Stimulated activated CD8-positive, alpha-beta memory T cell treated with anti-CD3 and anti-CD28 coated beads, Interleukin-4, amount 100 ng/mL, for 24 hours (primary cell): ENCODE data around the gene IER5.
"Not testable (repeated sequence)": the region's sequence is repeated elsewhere in the genome, so short reads cannot be mapped to it uniquely, and the experiment has no call there.

ENCODE experiments used
- DNase-seq: peaks from one replicate; pipeline ENCODE4 v3.0.0-alpha.2; 2020; ENCODE audit warnings: low read depth

Gene IER5

GRCh38 chr1:181088079-181089016 lies at the start of gene IER5:
IER5 (plus strand) TSS chr1:181088700; CDS start chr1:181088903, 203 bp downstream.
- peak; percentile 88 for DNase-seq

DNA sequence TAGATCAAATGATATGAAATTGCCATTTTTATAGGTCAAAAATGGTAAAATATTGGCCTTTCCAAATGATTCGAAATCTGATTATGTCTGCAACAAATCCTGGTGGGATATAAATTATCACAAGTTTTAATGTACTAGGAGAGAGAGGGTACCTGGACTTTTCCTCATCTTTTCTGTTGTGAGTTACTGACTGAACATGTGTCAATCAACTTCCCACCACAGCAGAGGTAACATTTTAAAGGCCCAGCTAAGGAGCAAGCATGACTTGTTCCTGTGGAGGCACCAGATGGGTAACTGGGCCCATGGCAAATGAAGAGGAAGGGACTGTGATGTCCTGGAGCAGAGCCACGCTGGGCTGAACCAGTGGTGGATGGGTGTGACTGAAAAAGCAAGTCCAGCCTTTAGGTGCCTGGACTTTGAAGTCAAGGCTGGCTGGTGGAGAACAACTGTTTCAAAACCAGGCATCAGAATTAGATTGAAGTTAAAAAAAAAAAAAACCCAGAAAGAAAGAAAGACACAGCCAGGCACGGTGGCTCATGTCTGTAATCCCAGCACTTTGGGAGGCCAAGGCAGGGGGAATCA lies 48.1 kb upstream of the IER5 start:
- DNase-seq = no peak

DNA sequence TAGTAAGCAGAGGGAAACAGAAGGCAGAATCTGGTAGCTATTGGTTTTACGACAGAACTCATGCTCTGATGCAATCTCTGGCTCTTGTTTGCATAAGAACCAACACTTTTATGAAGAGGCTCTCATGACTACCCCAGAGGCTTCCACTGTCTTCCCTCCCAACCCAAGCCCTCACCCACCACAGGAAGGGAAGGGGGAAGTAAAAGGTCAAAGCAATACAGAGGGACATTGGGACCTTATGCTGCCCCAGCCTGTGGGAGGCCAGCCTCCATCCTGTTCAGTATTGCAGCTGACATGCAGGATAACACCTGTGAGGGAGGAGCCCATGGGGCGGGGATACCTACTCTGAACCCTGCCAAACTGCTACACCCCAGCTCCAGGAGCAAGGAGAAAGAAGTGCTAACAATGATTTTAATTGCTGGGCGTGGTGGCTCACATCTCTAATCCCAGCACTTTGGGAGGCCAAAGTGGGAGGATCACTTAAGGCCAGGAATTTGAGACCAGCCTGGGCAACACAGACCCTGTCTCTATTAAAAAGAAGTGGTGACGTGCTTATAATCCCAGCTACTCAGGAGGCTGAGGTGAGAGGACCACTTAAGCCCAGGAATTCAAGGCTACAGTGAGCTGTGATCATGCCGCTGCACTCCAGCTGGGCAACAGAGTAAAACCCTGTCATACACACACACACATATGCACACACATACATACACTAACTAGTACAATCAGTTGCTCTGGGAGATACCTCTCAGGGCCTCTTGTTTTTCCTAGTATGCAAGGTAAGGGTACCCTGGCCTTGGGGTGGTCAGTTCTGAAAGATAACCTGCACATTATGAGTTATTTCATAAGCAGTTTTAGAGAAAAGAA lies 45.2 kb upstream of the IER5 start:
- no peak for DNase-seq

DNA sequence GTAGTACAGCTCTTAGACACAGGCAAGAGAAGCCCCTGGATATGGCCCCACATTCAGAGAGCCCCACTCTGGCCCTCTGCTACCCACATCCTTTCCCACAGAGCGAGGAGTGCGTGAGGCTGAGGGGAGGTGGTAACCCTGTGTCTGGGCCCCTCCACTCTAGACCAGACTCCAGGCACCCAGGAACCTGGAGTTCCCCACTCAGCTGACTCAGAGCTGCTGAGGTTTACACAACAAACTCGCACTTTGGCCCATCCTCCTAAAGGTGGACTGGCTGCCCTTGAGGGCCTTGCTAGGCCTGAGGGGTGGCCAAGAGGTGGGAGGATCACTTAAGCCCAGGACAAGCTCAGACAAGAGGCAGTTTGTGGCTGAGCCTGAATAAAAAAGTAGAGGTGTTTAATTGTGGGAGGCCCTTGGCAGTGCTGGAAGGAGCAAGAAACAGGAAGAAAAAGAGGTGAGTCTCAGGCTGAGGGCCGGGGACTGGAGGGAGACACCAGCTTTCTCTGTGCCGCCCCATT lies 44.0 kb upstream of the IER5 start:
- peak; percentile 47 for DNase-seq

- DNase-seq = not testable (repeated sequence)
Observed at GRCh38 chr1:181045946-181046345, 42.6 kb upstream of the IER5 start.

GRCh38 chr1:181049378-181049777 lies 39.1 kb upstream of the IER5 start:
- DNase-seq = no peak

- no peak for DNase-seq
Observed at GRCh38 chr1:181050922-181051321, 37.6 kb upstream of the IER5 start.

DNA sequence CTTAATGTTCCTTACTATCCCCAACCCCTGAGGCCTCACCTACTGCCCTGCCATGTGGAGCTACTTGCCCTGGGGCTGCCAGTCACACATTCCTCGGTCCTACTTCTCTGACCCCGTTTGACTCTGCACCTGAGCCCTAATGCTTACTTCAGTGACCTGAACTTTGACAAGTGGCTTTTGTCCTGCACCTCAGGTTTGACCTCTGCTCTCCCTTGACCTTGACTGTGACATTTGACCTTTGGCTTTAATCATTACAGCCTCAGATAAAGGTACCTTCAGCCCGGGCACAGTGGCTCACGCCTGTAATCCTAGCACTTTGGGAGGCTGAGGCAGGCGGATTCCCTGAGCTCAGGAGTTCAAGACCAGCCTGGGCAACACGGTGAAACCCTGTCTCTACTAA lies 31.9 kb upstream of the IER5 start:
- no peak for DNase-seq

GRCh38 chr1:181057079-181057478 lies 31.4 kb upstream of the IER5 start:
- no peak for DNase-seq

- no peak for DNase-seq
Observed at GRCh38 chr1:181059435-181059834, 29.1 kb upstream of the IER5 start.

DNA sequence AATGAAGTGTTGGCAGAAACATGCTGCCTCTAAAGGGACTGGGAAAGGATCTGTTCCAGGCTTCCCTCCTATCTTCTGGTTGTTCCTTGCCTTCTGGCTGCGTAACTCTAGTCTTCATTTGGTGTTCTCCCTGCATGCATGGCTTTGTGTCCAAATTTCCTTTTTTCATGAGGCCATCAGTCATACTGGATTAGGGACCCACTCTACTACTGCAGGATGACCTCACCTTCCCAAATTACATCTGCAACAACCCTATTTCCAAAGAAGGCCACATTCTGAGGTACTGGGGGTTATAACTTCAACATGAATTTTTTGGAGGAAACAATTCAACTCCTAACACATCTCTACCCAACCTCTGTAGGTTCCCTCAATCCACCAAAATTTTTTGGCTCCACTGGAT lies 28.4 kb upstream of the IER5 start:
- no peak for DNase-seq

GRCh38 chr1:181060947-181061346 lies 27.6 kb upstream of the IER5 start:
- not testable (repeated sequence) for DNase-seq

- no peak for DNase-seq
Observed at GRCh38 chr1:181061487-181061886, 27.0 kb upstream of the IER5 start.

- peak; percentile 0 for DNase-seq
Observed at GRCh38 chr1:181061891-181062835, 26.3 kb upstream of the IER5 start.

DNA sequence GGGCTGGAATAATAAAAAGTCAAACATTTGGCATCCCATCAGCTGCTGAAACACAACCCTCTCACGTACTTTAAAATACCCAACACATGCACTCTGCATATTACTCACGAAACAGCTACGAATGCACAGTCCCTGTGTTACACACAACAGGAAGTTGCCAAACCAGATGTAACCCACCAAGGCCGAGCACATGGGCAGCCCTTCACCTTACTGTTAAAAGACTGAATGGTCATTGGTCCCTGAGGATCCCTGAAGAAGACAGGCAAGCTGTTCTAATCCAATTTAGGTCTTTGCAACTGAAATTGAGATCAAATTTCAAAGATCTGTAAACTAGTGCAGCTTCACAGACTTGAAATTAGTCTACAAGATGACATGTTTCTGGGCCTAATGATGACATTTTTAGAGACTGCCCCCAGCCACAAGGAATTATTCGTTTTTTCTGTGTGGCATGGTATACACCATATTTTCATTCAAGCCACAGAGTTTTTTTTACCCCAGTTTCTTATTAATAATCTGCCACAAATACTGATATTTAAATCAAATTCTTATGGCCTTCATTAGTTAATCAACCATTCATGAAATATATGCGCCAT lies 25.6 kb upstream of the IER5 start:
- DNase-seq = peak; percentile 10

DNA sequence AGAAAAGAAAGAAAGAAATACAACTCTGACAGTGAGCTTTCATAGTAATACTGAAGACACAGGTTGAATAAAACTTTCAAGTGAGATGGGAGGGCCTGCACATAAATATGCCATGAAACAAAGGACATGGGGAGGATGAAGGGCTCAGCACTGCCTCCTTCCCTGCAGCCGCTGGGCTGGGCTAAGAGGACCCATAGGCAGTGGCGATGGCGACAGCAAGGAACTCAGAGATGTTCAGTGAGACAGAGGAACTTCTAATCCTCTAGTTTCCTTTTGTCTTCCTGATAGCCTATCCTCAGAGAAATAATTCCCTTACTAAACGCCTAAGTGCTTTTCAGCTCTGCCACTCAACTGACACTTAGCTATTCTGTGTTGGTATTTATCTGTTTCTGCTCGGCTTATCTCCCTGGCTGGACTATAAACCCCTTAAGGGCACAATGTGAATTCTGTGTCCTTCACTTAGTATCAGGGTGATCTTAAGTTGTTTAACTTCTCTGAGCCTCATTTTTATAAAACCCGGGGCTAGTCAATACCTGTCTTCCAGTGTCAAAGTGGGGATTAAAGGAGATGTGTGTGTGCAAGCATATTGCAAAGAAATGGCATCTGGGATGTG lies 24.4 kb upstream of the IER5 start:
- no peak for DNase-seq

- DNase-seq = no peak
Observed at GRCh38 chr1:181064702-181065101, 23.8 kb upstream of the IER5 start.

- no peak for DNase-seq
Observed at GRCh38 chr1:181073638-181074037, 14.9 kb upstream of the IER5 start.

DNA sequence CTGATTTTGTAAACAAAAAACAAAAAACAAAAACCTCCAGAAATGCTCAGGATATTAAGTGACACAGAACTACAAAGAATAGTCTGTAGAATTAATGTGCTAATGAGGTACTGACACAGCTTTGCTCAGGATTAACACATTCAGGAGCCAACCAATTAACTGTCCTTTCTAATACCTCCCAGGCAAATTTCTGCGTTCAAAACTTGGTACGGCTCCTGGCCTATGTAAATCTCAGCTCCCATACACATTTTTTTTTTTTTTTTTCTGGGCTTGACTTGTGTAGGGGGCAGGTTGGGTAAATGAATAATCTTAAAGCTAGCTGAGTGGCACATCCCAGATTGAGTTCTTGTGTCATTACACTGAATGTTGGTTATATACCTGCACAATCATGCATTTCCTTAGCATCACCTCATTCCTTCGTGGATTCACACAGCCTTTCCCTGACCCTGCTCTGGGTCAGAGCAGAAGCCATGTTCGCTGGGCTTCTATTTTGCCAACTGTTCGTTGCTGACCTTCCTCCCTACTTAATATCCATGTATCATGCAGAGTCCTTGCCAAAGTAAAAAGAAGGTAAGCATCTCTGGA lies 12.6 kb upstream of the IER5 start:
- no peak for DNase-seq

GRCh38 chr1:181076852-181077251 lies 11.6 kb upstream of the IER5 start:
- no peak for DNase-seq
